Measurements from ENCODE around the gene NFATC2. TPM values are rescaled to one million over a fixed set of nuclear protein-coding genes. Genes with fewer than 3 reads are reported as not detected.
A peak's percentile ranks its signal among the peaks of the same experiment; 100 is the strongest.

The NFATC2 gene
- total RNA-seq, 3 donors from 2014 or later (not counting 1 experiment from before 2014, with no cell fraction given), result 141 to 195 (median 160) TPM

- no peaks in the 10 kb centered on the region for H3K27me3 Mint-ChIP-seq (ENCODE audit: low read depth in 2 of 2)
- ATAC-seq (no peak), DNase-seq (no peak)
- intact Hi-C loops (cut with micrococcal nuclease), result no loop called here
- peak overlapping the region; percentile 55 for H3K4me3 Mint-ChIP-seq
- H3K27ac Mint-ChIP-seq, result peak overlapping the region; percentile 75 to 81
- Histone ChIP-seq H3K27me3 (ENCODE audit: control insufficient read depth, insufficient read depth, low read length) (no peaks in the 10 kb centered on the region), H3K4me3 (ENCODE audit: low read length) (no peak overlapping the region), H3K36me3 (ENCODE audit: control insufficient read depth, insufficient read depth, low read length) (peaks cover 69% of the 10 kb centered on the region), H3K4me1 (ENCODE audit: control insufficient read depth, insufficient read depth, low read length) (peaks cover 46% of the 10 kb centered on the region), H3K9me3 (ENCODE audit: control insufficient read depth, insufficient read depth, low read length) (no peaks in the 10 kb centered on the region), H3K27ac (ENCODE audit: low read length) (no peak overlapping the region)
- no peaks in the 10 kb centered on the region for H3K9me3 Mint-ChIP-seq
- H3K36me3 Mint-ChIP-seq, result peaks cover 10% of the 10 kb centered on the region
- WGBS (ENCODE audit: insufficient coverage), result 86% methylated on average over 12 of the region's 14 CpGs
- peaks cover 86 to 91% of the 10 kb centered on the region in 2 donors for H3K4me1 Mint-ChIP-seq
- no peak for TF ChIP-seq CTCF (IDR thresholded peaks at IDR 0.05)
These were observed 112.1 kb downstream of the NFATC2 start for GRCh38 chr20:51430198-51430950.

DNA sequence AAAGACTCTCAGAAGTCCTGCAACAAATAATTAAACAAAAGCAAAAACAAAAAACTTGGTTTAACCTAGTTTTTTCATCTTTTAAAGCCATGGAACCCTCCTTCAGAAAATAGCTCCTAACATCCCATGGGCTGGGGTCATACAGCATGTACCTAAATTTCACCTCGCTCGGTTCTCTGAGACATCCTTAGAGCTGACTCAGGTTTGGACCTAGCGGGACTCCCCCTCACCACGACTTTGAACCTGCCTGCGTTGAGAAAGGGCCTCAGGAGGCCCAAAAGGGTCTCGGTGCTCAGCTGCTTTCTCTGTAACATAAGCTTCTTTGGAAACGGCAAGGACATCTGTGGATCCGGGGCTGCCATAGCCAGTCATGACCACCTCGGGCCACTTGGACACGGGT, 112.8 kb downstream of the NFATC2 start:
- Histone ChIP-seq H3K27ac (ENCODE audit: low read length) (no peak overlapping the region), H3K4me1 (ENCODE audit: control insufficient read depth, insufficient read depth, low read length) (peaks cover 53% of the 10 kb centered on the region), H3K27me3 (ENCODE audit: control insufficient read depth, insufficient read depth, low read length) (no peaks in the 10 kb centered on the region), H3K9me3 (ENCODE audit: control insufficient read depth, insufficient read depth, low read length) (no peaks in the 10 kb centered on the region), H3K36me3 (ENCODE audit: control insufficient read depth, insufficient read depth, low read length) (peaks cover 66% of the 10 kb centered on the region), H3K4me3 (ENCODE audit: low read length) (no peak overlapping the region)
- peaks cover 83 to 89% of the 10 kb centered on the region in 2 donors for H3K4me1 Mint-ChIP-seq
- no peaks in the 10 kb centered on the region for H3K27me3 Mint-ChIP-seq (ENCODE audit: low read depth in 2 of 2)
- peak overlapping the region; percentile 35 for H3K4me3 Mint-ChIP-seq
- ATAC-seq (no peak), DNase-seq (no peak)
- no peaks in the 10 kb centered on the region for H3K9me3 Mint-ChIP-seq
- WGBS (ENCODE audit: insufficient coverage), result 76% methylated on average over 10 of the region's 10 CpGs
- H3K36me3 Mint-ChIP-seq, result peaks cover 7% of the 10 kb centered on the region
- TF ChIP-seq CTCF (IDR thresholded peaks at IDR 0.05), result no peak
- intact Hi-C loops (cut with micrococcal nuclease), result no loop called here
- H3K27ac Mint-ChIP-seq, result peak overlapping the region; percentile 75 to 81

GRCh38 chr20:51429144-51429482, 113.4 kb downstream of the NFATC2 start:
- H3K36me3 Mint-ChIP-seq, result peaks cover 7% of the 10 kb centered on the region
- intact Hi-C loops (cut with micrococcal nuclease), result no loop called here
- peaks cover 59% of the 10 kb centered on the region for H3K4me1 ChIP-seq (ENCODE audit: control insufficient read depth, insufficient read depth, low read length)

More at GRCh38 chr20:51429144-51429482, 113.4 kb downstream of the NFATC2 start:
- H3K4me3 Mint-ChIP-seq, result no peak overlapping the region
- ATAC-seq (no peak), DNase-seq (no peak)
- H3K27ac ChIP-seq (ENCODE audit: low read length), result no peak overlapping the region
- no peaks in the 10 kb centered on the region for H3K27me3 ChIP-seq (ENCODE audit: control insufficient read depth, insufficient read depth, low read length)
- H3K27me3 Mint-ChIP-seq (ENCODE audit: low read depth in 2 of 2), result no peaks in the 10 kb centered on the region
- no peak for TF ChIP-seq CTCF (IDR thresholded peaks at IDR 0.05)
- peaks cover 63% of the 10 kb centered on the region for H3K36me3 ChIP-seq (ENCODE audit: control insufficient read depth, insufficient read depth, low read length)
- peaks cover 88 to 91% of the 10 kb centered on the region in 2 donors for H3K4me1 Mint-ChIP-seq
- H3K27ac Mint-ChIP-seq, result peak overlapping the region; percentile 75 to 81
- WGBS (ENCODE audit: insufficient coverage), result 96% methylated on average over 6 of the region's 6 CpGs
- no peaks in the 10 kb centered on the region for H3K9me3 ChIP-seq (ENCODE audit: control insufficient read depth, insufficient read depth, low read length)
- no peaks in the 10 kb centered on the region for H3K9me3 Mint-ChIP-seq
- no peak overlapping the region for H3K4me3 ChIP-seq (ENCODE audit: low read length)

Measured in natural killer cell (primary cell).